GM12873 (cell line): ENCODE data around the gene ADCY4.

Experiments
- TF ChIP-seq, protein P1 (sequence below): IDR thresholded peaks from 2 replicates; pipeline ENCODE4 v1.5.1; 2012; ENCODE audit warnings: low read depth, mild to moderate bottlenecking, moderate library complexity, low read length, control low read depth; ENCODE audit not compliant: insufficient read depth; ENCODE audit errors: missing control alignments

Gene ADCY4

DNA sequence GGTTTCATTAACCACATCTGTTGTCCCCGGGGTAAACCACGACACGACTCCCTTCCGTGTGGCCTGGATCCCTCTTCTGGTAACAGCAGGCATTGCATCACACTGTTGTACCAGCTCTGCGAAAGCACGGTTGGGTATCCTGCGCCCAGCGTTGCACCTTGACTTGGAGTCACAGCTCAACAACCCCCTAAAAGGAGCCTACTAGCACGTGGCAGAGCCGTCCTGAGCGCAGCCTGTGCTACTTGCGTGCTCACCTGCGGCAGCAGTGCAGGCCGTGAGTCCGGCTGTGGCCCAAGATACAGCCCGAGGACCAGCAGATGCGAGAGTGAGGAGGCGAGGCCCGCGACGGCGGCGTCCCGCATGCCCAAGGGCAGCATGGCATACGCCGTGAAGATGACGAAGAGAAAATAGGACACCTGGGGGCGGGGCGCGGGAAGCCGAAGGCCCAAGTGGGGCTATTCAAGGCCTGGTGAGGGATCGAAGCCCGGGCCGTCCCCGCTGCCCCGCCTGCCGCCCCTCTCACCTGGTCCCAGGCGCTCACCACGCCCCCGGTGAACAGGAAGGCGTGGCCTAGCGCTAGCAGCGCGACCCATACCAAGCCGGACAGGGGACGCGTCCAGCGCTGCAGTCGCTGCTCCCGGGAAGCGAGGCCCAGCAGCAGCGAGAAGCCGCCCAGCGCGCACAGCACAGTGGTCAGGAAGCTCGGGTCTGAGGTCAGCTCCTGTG is 2.4 kb downstream of the ADCY4 start:
- TF ChIP-seq, protein P1, sequence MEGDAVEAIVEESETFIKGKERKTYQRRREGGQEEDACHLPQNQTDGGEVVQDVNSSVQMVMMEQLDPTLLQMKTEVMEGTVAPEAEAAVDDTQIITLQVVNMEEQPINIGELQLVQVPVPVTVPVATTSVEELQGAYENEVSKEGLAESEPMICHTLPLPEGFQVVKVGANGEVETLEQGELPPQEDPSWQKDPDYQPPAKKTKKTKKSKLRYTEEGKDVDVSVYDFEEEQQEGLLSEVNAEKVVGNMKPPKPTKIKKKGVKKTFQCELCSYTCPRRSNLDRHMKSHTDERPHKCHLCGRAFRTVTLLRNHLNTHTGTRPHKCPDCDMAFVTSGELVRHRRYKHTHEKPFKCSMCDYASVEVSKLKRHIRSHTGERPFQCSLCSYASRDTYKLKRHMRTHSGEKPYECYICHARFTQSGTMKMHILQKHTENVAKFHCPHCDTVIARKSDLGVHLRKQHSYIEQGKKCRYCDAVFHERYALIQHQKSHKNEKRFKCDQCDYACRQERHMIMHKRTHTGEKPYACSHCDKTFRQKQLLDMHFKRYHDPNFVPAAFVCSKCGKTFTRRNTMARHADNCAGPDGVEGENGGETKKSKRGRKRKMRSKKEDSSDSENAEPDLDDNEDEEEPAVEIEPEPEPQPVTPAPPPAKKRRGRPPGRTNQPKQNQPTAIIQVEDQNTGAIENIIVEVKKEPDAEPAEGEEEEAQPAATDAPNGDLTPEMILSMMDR, result peak; percentile 88

DNA sequence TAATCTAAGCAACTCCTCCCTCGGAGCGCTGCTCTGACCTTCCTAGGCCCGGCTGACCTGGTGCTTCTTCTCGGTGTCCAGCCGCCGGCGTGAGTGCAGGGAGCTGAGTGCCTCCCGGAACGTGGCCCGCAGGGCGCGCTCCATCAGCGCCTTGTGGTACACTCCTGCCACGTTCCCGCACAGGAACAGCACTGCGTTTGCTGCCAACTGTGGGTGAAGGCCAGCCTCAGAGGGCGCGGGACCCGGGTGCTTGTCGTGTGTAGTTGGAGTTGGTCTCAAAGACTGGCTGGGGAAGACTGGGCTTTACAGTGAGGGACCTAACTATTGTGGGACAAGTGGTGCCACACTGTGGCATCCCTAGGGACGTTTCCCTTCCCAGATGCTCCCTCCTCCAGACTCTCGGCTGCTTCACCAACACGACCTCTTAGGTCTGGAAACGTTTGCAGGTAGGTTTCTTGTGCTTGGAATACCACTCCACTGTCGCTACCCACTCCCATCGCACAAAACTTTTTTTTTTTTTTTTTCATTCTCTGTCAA is 3.1 kb downstream of the ADCY4 start:
- TF ChIP-seq, protein P1, result no peak

DNA sequence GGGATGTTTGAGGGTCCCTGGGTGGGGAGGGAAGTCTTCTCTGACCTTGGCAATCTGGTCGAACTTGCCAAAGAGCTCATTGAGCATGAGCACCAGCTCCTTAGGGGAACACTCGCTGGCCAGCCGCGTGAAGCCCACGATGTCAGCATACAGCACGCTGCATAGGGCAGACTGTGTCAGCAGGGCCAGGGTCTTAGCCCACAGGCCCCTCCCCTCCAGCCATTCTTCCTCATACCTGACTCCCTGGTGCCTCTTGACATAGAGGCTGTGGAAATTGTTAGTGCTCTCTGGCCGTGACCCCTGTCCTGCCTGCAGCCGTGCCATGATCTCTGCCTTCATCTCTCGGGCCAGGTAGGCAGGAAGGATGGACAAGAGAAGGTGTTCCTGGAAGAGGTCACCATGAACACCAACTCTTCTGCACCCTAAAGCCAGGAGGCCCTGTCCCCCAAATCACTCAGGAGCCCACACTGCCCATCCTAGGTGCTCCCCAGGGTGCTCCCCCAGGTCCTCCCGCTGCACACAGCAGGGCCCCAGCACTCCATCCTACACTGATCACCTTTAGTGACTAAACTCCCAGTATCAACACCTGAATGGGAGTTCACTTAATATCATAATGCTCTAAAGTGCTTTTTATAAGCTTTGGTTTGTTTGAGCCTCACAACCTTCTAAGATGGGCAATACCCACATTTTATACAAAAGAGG is 3.7 kb downstream of the ADCY4 start:
- TF ChIP-seq, protein P1, result no peak

DNA sequence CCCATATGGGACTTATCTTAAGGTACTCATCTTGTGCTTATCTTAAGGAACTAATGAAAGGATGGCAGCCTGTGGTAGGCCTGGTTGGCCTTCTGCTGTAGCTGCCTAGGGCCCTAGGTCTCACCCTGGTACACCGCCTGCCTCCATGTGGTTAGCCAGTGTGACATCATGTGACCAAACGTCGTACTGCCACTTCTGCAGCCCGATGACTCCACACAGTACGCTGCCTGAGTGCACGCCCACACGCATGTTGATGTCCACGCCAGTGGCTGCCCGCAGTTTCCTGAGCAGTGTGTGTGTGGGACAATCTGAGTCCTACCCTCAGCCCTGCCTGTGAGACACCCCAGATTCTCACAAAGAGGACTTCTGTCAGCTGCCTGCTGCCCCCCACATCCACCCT is 5.1 kb downstream of the ADCY4 start:
- TF ChIP-seq, protein P1, result no peak

DNA sequence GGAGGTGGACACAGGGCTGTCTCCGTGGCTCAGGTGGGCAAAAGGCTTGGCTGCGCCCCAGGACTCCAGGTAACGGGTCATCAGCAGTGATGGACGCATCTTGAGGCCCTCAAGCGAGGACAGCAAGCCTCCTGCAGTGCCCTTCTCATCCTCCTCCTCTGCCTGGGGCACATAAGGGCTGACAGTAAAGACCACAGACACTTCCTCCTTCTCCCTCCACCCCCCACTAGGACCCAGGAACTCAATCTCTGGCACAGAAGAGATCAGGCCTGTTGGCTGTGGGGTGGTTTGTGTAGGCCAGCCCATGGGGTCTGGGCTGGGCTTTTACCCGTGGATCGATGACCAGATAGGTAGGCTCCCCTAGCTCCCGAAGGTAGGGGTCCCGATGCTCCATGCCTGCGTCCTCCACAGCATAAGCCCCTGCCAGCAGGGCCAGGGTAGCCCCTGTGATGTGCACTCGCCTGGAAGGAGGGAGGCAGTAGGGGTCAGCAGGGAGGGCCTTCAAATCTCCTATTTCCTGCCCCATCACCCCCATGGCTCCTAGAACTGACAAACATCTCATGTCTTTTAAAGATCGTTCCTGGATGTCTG is 5.7 kb downstream of the ADCY4 start:
- TF ChIP-seq, protein P1, result no peak

DNA sequence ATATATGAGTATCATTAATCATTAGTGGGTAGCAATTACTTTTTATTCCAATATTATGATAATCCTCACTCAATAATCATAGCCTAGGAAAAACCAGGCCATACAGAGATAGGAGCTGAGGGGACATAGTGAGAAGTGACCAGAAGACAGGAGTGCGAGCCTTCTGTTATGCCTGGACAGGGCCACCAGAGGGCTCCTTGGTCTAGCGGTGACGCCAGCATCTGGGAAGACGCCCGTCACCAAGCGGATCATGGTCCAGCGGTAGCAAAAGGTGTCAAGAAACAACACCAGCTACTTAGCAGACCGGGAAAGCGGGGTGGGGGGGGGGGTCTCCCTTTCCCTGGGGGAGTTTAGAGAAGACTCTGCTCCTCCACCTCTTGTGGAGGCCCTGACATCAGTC is 7.0 kb downstream of the ADCY4 start:
- TF ChIP-seq, protein P1, result peak; percentile 45

DNA sequence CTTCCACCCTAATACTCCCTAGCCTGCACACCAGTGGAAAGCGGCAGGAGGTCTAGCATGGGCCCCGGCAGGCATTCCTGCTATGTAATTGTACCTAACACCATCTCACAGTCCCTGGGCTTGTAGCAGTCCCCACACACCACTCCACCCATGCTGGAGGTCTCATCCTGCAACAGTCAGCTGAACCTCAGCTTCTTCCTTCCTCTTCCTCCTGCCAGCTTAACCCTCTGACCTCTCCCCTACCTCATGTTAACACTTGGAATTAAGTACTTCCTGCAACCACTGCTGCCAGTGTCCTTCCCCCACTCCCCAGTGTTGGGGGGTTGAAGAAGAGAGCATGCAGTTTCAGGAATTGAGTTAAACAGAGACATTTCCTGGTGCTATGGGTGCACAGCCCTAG is 7.6 kb downstream of the ADCY4 start:
- TF ChIP-seq, protein P1, result no peak
